Fibroblast of villous mesenchyme (primary cell): ENCODE data around the gene CALML3. TPM values are rescaled to one million over a fixed set of nuclear protein-coding genes. Genes with fewer than 3 reads are reported as not detected.

ENCODE experiments used
- DNase-seq: peaks from one replicate; pipeline ENCODE4 v3.0.0-alpha.2; 2010; ENCODE audit warnings: low read depth
- H3K4me3 ChIP-seq: 2 replicates; pipeline ENCODE4 v1.5.1; 2011; ENCODE audit warnings: low read depth, mild to moderate bottlenecking, low read length
- total RNA-seq: library from RNA; depleted of rRNA; stranded (reverse); fragments of >200 nt; gene quantifications from 2 replicates; pipeline ENCODE4 v1.2.3, GENCODE V29; 2012
- TF ChIP-seq, protein P1 (sequence below): IDR thresholded peaks from 2 replicates; pipeline ENCODE4 v1.5.1; 2012; ENCODE audit warnings: low read depth, mild to moderate bottlenecking, low read length; ENCODE audit not compliant: insufficient read depth

The CALML3 gene
- total RNA-seq, 1 donor, result not detected

DNA sequence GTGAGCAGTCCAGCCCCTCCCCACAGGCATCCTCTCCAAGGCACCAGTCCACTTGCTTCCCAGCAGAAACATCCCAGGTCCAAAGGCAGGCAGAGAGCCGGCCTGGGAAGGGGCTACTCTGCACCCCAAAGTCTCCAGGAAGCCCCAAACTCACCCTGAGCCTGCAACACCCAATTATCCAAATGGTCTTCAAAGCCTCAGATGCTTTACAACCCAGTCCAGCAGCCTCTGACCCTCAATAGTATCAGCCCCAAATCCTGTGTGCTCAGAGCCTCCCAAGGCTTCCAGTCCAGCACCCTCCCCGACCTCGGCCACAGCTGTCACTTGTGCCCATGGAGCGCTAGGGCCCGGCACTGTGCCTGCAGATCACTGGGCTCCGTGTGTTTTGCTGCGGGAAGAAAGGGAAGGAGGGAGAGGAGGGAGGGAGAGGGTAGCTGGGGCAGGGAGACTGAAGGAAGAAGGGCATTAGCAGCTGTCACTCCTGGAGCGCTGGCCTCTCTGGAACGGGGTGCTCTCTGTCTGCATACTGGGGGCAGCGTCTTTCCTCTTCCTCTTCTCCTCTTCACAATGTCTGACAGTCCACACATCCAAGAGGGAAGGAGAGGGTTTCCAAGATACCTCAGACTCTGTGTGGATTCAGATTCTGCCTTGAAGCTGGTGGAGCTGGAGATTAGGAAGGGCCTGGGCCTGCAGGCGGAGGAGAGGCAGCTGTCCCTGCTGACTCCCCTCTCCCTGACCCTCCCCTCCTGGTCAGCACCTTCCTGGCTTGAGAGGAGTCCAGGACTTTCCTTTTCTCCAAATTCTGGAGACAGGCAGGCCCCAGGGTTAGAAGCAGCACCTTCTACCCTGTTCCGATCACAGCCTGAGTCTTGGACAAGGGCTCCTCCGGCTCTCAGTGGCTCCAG is 38.6 kb upstream of the CALML3 start:
- DNase-seq, result no peak
- no peak overlapping the region for H3K4me3 ChIP-seq
- TF ChIP-seq, protein P1, sequence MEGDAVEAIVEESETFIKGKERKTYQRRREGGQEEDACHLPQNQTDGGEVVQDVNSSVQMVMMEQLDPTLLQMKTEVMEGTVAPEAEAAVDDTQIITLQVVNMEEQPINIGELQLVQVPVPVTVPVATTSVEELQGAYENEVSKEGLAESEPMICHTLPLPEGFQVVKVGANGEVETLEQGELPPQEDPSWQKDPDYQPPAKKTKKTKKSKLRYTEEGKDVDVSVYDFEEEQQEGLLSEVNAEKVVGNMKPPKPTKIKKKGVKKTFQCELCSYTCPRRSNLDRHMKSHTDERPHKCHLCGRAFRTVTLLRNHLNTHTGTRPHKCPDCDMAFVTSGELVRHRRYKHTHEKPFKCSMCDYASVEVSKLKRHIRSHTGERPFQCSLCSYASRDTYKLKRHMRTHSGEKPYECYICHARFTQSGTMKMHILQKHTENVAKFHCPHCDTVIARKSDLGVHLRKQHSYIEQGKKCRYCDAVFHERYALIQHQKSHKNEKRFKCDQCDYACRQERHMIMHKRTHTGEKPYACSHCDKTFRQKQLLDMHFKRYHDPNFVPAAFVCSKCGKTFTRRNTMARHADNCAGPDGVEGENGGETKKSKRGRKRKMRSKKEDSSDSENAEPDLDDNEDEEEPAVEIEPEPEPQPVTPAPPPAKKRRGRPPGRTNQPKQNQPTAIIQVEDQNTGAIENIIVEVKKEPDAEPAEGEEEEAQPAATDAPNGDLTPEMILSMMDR, result no peak

DNA sequence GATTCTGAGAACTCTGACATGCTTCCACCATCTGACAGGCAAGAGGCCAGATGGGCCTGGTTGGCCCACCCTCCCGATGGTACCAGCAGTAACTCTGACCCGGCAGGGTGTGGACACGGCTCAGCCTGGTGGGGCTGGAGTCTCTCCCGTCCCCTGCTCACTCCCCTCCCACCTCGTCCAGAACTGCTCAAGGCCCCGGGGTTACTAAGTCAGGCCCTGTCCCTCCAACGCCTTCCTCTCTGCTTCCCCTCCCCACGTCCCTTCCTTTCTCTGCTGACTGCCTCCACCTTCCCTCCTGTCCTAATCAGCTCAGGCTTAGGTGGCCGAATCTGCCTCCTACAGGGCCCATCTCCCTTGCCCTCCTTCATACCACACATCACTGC is 37.9 kb upstream of the CALML3 start:
- no peak for DNase-seq
- H3K4me3 ChIP-seq, result no peak overlapping the region
- TF ChIP-seq, protein P1, result no peak

GRCh38 chr10:5488272-5489161 is 36.2 kb upstream of the CALML3 start:
- no peak for DNase-seq
- TF ChIP-seq, protein P1, result no peak
- no peak overlapping the region for H3K4me3 ChIP-seq

DNA sequence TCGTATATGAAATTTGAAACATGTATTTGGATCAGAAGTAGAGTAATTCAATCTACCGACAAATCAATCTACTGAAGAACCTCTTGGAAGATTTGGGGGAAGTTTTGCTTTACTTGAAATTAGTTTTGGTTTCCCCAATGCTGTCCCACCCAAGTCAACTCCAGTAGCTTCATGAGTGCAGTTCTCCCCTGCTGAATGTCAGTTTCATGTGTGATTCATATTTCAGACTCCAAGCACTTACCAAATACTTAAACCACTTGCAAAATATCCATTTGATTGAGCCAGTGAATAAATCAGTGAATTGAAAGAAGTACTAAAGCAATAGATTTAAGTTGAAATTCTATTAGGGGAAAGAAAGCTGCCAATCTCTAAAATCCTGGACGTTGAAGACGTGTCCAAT is 34.7 kb upstream of the CALML3 start:
- TF ChIP-seq, protein P1, result no peak
- H3K4me3 ChIP-seq, result no peak overlapping the region
- no peak for DNase-seq

DNA sequence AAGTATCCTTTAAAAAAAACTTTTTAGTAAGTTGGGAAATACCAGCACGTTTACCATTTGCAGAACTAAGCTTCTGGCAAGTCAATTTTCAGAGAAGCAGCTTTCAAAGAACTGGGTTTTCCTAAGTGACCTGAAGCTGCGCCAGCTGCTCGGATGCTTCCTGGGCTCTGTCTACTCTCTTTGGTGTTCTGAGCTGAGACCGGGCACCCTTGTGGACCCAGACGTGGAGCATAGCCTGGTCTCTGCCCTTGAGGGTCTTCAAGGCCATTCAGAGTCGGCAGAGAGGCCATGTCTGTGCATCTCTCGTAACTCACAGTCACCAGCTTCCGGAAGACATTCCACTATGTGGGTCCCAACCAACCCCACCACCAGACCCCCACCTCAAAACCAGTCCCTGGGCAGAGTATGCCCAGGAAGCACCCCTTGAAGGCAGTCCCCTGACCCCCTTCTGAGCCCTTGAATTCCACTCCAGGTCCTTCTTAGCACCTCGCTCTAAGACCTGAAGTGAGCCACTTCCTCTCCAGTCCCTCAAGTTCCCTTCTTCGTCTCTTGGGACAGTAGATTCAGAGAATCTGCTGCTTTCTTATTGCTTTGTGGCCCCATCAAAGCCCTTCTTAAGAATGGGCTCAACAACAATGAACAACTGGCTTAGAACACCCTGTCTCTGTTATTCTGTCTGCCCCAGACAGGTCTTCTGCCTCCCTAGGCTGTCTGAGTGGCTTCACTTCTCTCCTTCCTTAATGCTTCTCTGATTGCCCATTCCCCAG is 33.9 kb upstream of the CALML3 start:
- H3K4me3 ChIP-seq, result no peak overlapping the region
- no peak for DNase-seq
- TF ChIP-seq, protein P1, result no peak

GRCh38 chr10:5491477-5491876 is 33.3 kb upstream of the CALML3 start:
- TF ChIP-seq, protein P1, result no peak
- DNase-seq, result no peak
- no peak overlapping the region for H3K4me3 ChIP-seq
